GM12891 (cell line): ENCODE results near the gene S100A4.

Experiments
- POLR2A ChIP-seq: IDR thresholded peaks from 2 replicates; pipeline ENCODE4 v1.6.1; 2011; ENCODE audit warnings: low read depth, low read length, control low read depth
- POLR2AphosphoS5 ChIP-seq: IDR thresholded peaks from 2 replicates; pipeline ENCODE4 v1.6.1; 2011; ENCODE audit warnings: low read depth, low read length, control low read depth
- POU2F2 ChIP-seq: IDR thresholded peaks from 2 replicates; pipeline ENCODE4 v1.6.1; 2011; ENCODE audit warnings: low read depth, mild to moderate bottlenecking, control low read depth, low read length, moderate library complexity
- TAF1 ChIP-seq: IDR thresholded peaks from 2 replicates; pipeline ENCODE4 v1.6.1; 2011; ENCODE audit warnings: low read depth, low read length, control low read depth

- no peak for TF ChIP-seq POLR2A
- no peak for TF ChIP-seq POLR2AphosphoS5
- no peak for TF ChIP-seq POU2F2
- no peak for TF ChIP-seq TAF1
Measured at GRCh38 chr1:153561466-153561985, 15.9 kb upstream of the S100A4 start.
